HL-60 (cell line): ENCODE results near the gene XPO5.
A peak's percentile ranks its signal among the peaks of the same experiment; 100 is the strongest.

Experiments
- DNase-seq, 2 experiments: peaks; one replicate each; pipeline ENCODE4 v3.0.0-alpha.2; 2010 to 2020; ENCODE audit warnings: low read depth in 1 of 2, low spot score in 1 of 2
- H3K27ac ChIP-seq: fragments of 250-450 bp; sonication (Bioruptor Pico); replicated peaks from 2 replicates; pipeline ENCODE4 v1.5.1; 2020; ENCODE audit warnings: mild to moderate bottlenecking, moderate library complexity
- H3K27me3 ChIP-seq: fragments of 250-450 bp; sonication (Bioruptor Pico); 2 replicates; pipeline ENCODE4 v1.5.1; 2021; ENCODE audit warnings: mild to moderate bottlenecking, moderate library complexity; ENCODE audit not compliant: insufficient read depth, poor library complexity, severe bottlenecking
- H3K4me3 ChIP-seq: replicated peaks from 2 replicates; pipeline ENCODE4 v1.5.1; 2011; ENCODE audit warnings: mild to moderate bottlenecking, control low read depth, low read length; ENCODE audit not compliant: insufficient read depth
- GABPA ChIP-seq: IDR thresholded peaks from 2 replicates; pipeline ENCODE4 v1.6.1; 2012; ENCODE audit warnings: low read depth
- POLR2AphosphoS5 ChIP-seq: IDR thresholded peaks from 2 replicates; pipeline ENCODE4 v1.6.1; 2012; ENCODE audit warnings: low read depth
- SPI1 ChIP-seq: IDR thresholded peaks from 2 replicates; pipeline ENCODE4 v1.6.1; 2012; ENCODE audit warnings: low read depth, mild to moderate bottlenecking, borderline replicate concordance
- TF ChIP-seq, protein P1 (sequence below): IDR thresholded peaks from one replicate; pipeline ENCODE4 v1.5.1; 2011; ENCODE audit warnings: low read length, control low read depth, inconsistent platforms; ENCODE audit not compliant: insufficient read depth
- TF ChIP-seq, protein P2 (sequence below): IDR thresholded peaks from 2 replicates; pipeline ENCODE4 v1.6.1; 2012; ENCODE audit warnings: low read depth; ENCODE audit not compliant: insufficient replicate concordance

Gene XPO5

DNA sequence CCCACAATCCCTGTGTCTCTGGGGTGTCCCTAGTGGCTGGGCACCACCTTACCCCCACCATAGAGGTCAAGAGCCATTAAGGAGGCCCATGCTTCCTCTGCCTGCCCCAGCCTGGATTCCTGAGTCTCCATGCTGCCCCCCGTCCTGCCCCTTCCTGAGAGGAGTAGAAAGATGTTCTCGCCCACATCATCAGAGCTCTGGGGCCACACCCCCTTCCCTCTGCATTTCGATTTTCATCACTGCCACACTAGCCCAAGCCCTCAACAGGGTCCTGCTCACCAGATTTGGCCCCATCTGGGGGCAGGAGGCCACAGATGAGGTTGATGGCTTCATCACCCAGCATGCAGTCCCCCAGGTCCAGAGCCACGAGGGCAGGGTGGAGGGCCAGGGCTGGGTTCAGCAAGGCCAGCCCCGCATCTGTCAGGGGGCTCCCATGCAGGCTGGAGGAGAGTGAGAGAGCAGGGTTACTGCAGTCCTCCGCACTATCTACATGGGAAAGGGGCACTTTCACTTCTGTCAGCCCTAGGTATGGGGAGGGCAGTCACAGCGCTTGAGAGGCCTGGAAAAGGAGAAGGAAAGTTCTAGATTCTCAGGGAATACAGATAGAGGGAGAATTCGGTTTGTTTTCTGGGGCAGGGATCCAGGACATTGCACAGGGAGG, 67.2 kb downstream of the XPO5 start:
- H3K4me3 ChIP-seq = no peak overlapping the region
- no peak for TF ChIP-seq POLR2AphosphoS5
- TF ChIP-seq GABPA = no peak
- TF ChIP-seq, protein P1, sequence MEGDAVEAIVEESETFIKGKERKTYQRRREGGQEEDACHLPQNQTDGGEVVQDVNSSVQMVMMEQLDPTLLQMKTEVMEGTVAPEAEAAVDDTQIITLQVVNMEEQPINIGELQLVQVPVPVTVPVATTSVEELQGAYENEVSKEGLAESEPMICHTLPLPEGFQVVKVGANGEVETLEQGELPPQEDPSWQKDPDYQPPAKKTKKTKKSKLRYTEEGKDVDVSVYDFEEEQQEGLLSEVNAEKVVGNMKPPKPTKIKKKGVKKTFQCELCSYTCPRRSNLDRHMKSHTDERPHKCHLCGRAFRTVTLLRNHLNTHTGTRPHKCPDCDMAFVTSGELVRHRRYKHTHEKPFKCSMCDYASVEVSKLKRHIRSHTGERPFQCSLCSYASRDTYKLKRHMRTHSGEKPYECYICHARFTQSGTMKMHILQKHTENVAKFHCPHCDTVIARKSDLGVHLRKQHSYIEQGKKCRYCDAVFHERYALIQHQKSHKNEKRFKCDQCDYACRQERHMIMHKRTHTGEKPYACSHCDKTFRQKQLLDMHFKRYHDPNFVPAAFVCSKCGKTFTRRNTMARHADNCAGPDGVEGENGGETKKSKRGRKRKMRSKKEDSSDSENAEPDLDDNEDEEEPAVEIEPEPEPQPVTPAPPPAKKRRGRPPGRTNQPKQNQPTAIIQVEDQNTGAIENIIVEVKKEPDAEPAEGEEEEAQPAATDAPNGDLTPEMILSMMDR = no peak
- no peak for TF ChIP-seq SPI1
- TF ChIP-seq, protein P2, sequence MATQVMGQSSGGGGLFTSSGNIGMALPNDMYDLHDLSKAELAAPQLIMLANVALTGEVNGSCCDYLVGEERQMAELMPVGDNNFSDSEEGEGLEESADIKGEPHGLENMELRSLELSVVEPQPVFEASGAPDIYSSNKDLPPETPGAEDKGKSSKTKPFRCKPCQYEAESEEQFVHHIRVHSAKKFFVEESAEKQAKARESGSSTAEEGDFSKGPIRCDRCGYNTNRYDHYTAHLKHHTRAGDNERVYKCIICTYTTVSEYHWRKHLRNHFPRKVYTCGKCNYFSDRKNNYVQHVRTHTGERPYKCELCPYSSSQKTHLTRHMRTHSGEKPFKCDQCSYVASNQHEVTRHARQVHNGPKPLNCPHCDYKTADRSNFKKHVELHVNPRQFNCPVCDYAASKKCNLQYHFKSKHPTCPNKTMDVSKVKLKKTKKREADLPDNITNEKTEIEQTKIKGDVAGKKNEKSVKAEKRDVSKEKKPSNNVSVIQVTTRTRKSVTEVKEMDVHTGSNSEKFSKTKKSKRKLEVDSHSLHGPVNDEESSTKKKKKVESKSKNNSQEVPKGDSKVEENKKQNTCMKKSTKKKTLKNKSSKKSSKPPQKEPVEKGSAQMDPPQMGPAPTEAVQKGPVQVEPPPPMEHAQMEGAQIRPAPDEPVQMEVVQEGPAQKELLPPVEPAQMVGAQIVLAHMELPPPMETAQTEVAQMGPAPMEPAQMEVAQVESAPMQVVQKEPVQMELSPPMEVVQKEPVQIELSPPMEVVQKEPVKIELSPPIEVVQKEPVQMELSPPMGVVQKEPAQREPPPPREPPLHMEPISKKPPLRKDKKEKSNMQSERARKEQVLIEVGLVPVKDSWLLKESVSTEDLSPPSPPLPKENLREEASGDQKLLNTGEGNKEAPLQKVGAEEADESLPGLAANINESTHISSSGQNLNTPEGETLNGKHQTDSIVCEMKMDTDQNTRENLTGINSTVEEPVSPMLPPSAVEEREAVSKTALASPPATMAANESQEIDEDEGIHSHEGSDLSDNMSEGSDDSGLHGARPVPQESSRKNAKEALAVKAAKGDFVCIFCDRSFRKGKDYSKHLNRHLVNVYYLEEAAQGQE = no peak

DNA sequence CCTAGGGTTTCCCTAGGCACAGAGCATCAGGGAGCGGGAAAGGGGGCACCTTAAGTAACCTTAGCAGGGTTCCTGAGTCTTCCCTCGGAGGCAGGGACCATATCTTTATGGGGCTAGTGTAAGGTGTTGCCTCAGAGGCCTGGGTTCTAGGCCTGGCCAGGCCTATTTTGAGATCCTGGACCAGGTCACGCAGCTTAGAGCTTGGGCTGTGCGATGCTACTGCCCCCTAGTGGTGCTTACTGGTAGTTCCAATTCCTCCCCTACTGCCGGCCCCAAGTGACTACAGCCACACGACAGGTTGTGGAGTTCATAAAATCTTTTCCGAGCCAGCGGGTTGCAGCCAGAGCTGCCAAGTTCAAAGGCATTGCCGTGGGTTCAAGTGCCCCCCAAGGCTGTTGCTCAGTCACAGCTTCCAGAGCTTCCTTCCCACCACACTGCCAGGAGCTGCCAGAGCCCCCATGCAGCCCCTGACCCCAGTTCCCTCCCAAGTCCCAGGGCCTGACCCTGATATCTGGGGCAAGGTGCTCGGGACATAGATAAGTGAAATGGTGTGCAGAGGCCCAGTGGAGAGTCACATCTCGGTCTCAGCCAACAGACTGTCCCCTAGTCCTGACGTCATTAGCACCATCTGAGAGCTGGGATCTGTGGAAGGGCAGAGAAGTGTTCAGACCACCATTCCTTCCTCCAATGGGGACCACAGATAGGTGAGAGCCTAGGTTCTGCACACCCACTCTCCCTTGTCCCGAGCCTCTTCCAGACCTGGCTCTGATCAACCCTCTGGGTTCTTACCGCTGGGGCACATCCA, 69.0 kb downstream of the XPO5 start:
- no peak for TF ChIP-seq GABPA
- TF ChIP-seq SPI1 = no peak
- TF ChIP-seq POLR2AphosphoS5 = no peak
- TF ChIP-seq, protein P2 = no peak
- TF ChIP-seq, protein P1 = peak; percentile 89
- Histone ChIP-seq H3K27me3 (peaks cover 3% of the 10 kb centered on the region), H3K27ac (no peak overlapping the region), H3K4me3 (no peak overlapping the region)
- DNase-seq = peak; percentile 73 to 79

More for the DNA sequence above, 67.2 kb downstream of the XPO5 start:
- H3K27me3 ChIP-seq = peaks cover 3% of the 10 kb centered on the region
- no peak overlapping the region for H3K27ac ChIP-seq
- no peak for DNase-seq

DNA sequence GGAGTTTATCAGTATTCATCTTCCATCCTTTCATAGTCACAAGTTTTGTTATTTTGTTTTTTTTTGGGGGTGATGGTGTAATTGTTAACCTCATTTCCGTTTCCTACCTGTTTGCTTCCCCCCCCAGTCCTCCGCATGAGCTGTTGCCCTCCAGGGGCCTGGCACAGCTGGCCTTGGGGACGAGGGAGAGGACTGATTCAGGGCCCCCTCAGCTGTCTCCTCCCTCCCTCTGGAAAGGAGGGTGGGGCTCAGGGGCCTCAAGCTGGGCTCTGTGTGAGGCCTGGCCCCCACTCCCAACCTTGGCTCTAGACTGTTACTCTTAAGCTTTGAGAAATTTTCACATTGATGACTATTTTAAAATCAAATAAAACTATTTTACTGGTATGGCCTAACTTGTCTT, 69.7 kb downstream of the XPO5 start:
- Histone ChIP-seq H3K27me3 (peaks cover 3% of the 10 kb centered on the region), H3K27ac (no peak overlapping the region), H3K4me3 (no peak overlapping the region)
- TF ChIP-seq GABPA = no peak
- TF ChIP-seq SPI1 = no peak
- TF ChIP-seq, protein P2 = no peak
- no peak for TF ChIP-seq POLR2AphosphoS5
- TF ChIP-seq, protein P1 = no peak
- DNase-seq = no peak
